ENCODE measurements around the gene SLC13A4.
"Not testable (repeated sequence)": the region's sequence is repeated elsewhere in the genome, so short reads cannot be mapped to it uniquely, and the experiment has no call there.

The SLC13A4 gene

DNA sequence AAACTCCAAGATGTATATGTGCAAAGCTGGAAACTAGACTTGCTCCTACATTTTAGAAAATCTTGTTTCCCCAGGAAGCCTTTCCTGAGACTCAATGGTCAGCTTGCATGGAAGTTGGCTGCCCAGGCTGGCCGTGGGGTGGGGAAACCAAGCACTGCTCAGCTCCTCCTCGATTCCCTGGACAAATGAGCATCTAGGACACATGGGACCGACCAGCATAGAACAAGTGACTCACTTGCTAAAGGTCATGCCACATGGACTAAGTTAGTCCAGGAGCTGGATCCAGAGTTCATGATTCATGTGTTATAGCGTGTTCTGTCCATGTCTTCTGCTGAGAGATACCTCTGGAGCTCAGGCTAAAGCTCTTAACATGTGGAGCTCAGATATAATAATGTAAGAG is 14.4 kb upstream of the SLC13A4 start:
- TF ChIP-seq, protein P1, sequence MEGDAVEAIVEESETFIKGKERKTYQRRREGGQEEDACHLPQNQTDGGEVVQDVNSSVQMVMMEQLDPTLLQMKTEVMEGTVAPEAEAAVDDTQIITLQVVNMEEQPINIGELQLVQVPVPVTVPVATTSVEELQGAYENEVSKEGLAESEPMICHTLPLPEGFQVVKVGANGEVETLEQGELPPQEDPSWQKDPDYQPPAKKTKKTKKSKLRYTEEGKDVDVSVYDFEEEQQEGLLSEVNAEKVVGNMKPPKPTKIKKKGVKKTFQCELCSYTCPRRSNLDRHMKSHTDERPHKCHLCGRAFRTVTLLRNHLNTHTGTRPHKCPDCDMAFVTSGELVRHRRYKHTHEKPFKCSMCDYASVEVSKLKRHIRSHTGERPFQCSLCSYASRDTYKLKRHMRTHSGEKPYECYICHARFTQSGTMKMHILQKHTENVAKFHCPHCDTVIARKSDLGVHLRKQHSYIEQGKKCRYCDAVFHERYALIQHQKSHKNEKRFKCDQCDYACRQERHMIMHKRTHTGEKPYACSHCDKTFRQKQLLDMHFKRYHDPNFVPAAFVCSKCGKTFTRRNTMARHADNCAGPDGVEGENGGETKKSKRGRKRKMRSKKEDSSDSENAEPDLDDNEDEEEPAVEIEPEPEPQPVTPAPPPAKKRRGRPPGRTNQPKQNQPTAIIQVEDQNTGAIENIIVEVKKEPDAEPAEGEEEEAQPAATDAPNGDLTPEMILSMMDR (IDR thresholded peaks at IDR 0.05; ENCODE audit: borderline replicate concordance, extremely low read depth, low read length, poor library complexity, severe bottlenecking) = no peak
- TF ChIP-seq EZH2 (IDR thresholded peaks at IDR 0.05; ENCODE audit: borderline replicate concordance, low read depth, low read length, severe bottlenecking) = no peak
- Histone ChIP-seq H3K4me1 (ENCODE audit: insufficient read depth, low read length) (no peaks in the 10 kb centered on the region), H3K4me2 (ENCODE audit: insufficient read depth, low read length) (no peak overlapping the region), H3K9me3 (ENCODE audit: insufficient read depth, low read length, severe bottlenecking) (no peaks in the 10 kb centered on the region), H3K27ac (ENCODE audit: low read length) (no peak overlapping the region), H3K27me3 (ENCODE audit: insufficient read depth, low read length, poor library complexity) (peaks cover 5% of the 10 kb centered on the region), H3K36me3 (ENCODE audit: insufficient read depth, low read length) (no peaks in the 10 kb centered on the region), H4K20me1 (ENCODE audit: insufficient read depth, low read length) (no peaks in the 10 kb centered on the region; the same call in 1 of the 2 replicates), H3K9ac (ENCODE audit: low read depth, low read length) (no peak overlapping the region), H2AFZ (ENCODE audit: low read depth, low read length) (no peak overlapping the region), H3K79me2 (ENCODE audit: insufficient read depth, low read length) (no peaks in the 10 kb centered on the region), H3K4me3 (ENCODE audit: low read depth in 1 of 2, low read length in 2 of 2) (no peak overlapping the region)
- ATAC-seq (ENCODE audit: insufficient read depth, low read depth) = no peak
- no peak for DNase-seq

DNA sequence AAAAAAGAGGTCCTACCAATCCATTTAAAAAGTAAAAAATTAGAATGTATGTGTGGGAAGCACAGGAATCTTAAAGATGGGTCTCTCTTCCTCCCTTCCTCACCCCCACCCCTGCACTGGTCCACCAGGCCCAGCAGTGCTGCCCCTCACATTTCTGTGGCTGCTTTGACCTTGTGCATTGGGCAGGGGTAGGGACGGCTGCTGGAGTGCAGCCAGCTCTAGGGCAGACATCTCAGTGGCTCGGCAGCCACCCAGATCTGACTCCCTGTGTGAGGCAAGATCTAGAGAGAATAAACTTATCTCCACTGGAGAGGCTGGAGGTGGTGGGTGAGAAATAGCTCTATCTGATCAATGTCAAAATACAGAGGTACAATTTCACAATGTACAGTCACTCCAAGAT is 13.9 kb upstream of the SLC13A4 start:
- no peak overlapping the region for H3K27ac ChIP-seq (ENCODE audit: low read length)
- H4K20me1 ChIP-seq (ENCODE audit: insufficient read depth, low read length) = no peaks in the 10 kb centered on the region; the same call in 1 of the 2 replicates
- H3K9ac ChIP-seq (ENCODE audit: low read depth, low read length) = no peak overlapping the region
- TF ChIP-seq, protein P1 (IDR thresholded peaks at IDR 0.05; ENCODE audit: borderline replicate concordance, extremely low read depth, low read length, poor library complexity, severe bottlenecking) = no peak
- TF ChIP-seq EZH2 (IDR thresholded peaks at IDR 0.05; ENCODE audit: borderline replicate concordance, low read depth, low read length, severe bottlenecking) = no peak
- ATAC-seq (ENCODE audit: insufficient read depth, low read depth) (no peak), DNase-seq (no peak)
- H3K27me3 ChIP-seq (ENCODE audit: insufficient read depth, low read length, poor library complexity) = peaks cover 5% of the 10 kb centered on the region
- H3K36me3 ChIP-seq (ENCODE audit: insufficient read depth, low read length) = no peaks in the 10 kb centered on the region
- no peaks in the 10 kb centered on the region for H3K4me1 ChIP-seq (ENCODE audit: insufficient read depth, low read length)
- H2AFZ ChIP-seq (ENCODE audit: low read depth, low read length) = no peak overlapping the region
- no peaks in the 10 kb centered on the region for H3K79me2 ChIP-seq (ENCODE audit: insufficient read depth, low read length)
- no peak overlapping the region for H3K4me3 ChIP-seq (ENCODE audit: low read depth in 1 of 2, low read length in 2 of 2)
- no peaks in the 10 kb centered on the region for H3K9me3 ChIP-seq (ENCODE audit: insufficient read depth, low read length, severe bottlenecking)
- no peak overlapping the region for H3K4me2 ChIP-seq (ENCODE audit: insufficient read depth, low read length)

DNA sequence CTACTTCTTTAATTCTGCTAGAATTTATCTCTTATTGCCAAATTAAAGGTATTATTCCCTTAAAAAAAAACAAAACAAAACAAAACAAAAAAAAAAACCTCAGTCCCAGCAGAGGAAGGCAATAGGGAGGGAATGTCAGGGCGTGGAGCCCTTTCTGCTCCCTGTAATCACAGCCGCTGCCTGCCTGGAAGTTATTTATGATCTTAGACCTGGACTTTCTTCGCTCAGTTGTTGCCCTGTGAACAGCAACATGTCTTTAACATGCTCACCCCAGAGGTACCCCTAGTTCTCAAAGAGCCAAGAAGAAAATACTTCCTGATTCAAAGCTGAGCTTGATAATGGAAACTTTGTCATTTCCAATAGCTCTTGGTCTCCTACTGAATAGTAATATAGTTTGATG is 12.9 kb upstream of the SLC13A4 start:
- H4K20me1 ChIP-seq (ENCODE audit: insufficient read depth, low read length) = no peaks in the 10 kb centered on the region; the same call in 1 of the 2 replicates
- H3K27ac ChIP-seq (ENCODE audit: low read length) = no peak overlapping the region
- no peaks in the 10 kb centered on the region for H3K79me2 ChIP-seq (ENCODE audit: insufficient read depth, low read length)
- H3K4me3 ChIP-seq (ENCODE audit: low read depth in 1 of 2, low read length in 2 of 2) = no peak overlapping the region
- no peak overlapping the region for H3K9ac ChIP-seq (ENCODE audit: low read depth, low read length)
- TF ChIP-seq, protein P1 (IDR thresholded peaks at IDR 0.05; ENCODE audit: borderline replicate concordance, extremely low read depth, low read length, poor library complexity, severe bottlenecking) = no peak
- TF ChIP-seq EZH2 (IDR thresholded peaks at IDR 0.05; ENCODE audit: borderline replicate concordance, low read depth, low read length, severe bottlenecking) = no peak
- H3K9me3 ChIP-seq (ENCODE audit: insufficient read depth, low read length, severe bottlenecking) = no peaks in the 10 kb centered on the region
- no peak overlapping the region for H3K4me2 ChIP-seq (ENCODE audit: insufficient read depth, low read length)
- H3K27me3 ChIP-seq (ENCODE audit: insufficient read depth, low read length, poor library complexity) = peaks cover 5% of the 10 kb centered on the region
- ATAC-seq (ENCODE audit: insufficient read depth, low read depth) (no peak), DNase-seq (no peak)
- H2AFZ ChIP-seq (ENCODE audit: low read depth, low read length) = no peak overlapping the region
- no peaks in the 10 kb centered on the region for H3K4me1 ChIP-seq (ENCODE audit: insufficient read depth, low read length)
- no peaks in the 10 kb centered on the region for H3K36me3 ChIP-seq (ENCODE audit: insufficient read depth, low read length)

DNA sequence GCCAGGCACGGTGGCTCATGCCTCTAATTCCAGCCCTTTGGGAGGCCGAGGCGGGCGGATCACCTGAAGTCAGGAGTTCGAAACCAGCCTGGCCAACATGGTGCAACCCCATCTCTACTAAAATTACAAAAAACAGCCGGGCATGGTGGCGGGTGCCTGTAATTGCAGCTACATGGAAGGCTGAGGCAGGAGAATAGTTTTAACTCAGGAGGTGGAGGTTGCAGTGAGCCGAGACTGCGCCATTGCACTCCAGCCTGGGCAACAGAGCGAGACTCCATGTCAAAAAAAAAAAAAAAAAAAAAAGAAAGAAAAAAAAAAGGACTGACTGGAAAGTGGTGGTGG is 9.3 kb upstream of the SLC13A4 start:
- H3K27me3 ChIP-seq (ENCODE audit: insufficient read depth, low read length, poor library complexity); H3K79me2 ChIP-seq (ENCODE audit: insufficient read depth, low read length); H3K36me3 ChIP-seq (ENCODE audit: insufficient read depth, low read length); H2AFZ ChIP-seq (ENCODE audit: low read depth, low read length); H3K9me3 ChIP-seq (ENCODE audit: insufficient read depth, low read length, severe bottlenecking); H3K27ac ChIP-seq (ENCODE audit: low read length); H3K4me1 ChIP-seq (ENCODE audit: insufficient read depth, low read length); H3K4me3 ChIP-seq (ENCODE audit: low read depth in 1 of 2, low read length in 2 of 2); ATAC-seq (ENCODE audit: insufficient read depth, low read depth); H3K9ac ChIP-seq (ENCODE audit: low read depth, low read length); H4K20me1 ChIP-seq (ENCODE audit: insufficient read depth, low read length); H3K4me2 ChIP-seq (ENCODE audit: insufficient read depth, low read length); DNase-seq: not testable (repeated sequence)

All from DND-41 (cell line).